Left kidney (tissue), 8 donors: ENCODE data around the gene RAB17. TPM values are rescaled to one million over a fixed set of nuclear protein-coding genes. Genes with fewer than 3 reads are reported as not detected.

Experiments
- DNase-seq: peaks from one replicate; pipeline ENCODE4 v3.0.0-alpha.2; 2013
- long read RNA-seq, 8 donors: transcript quantifications; one replicate each; lab custom pipeline, GENCODE V29; 2026
- polyA plus RNA-seq: library from polyadenylated mRNA; unstranded; fragments of 120-200 nt; gene quantifications from one replicate; pipeline ENCODE4 v1.2.1, GENCODE V29; 2013; ENCODE audit not compliant: insufficient read length

The RAB17 gene, protein sequence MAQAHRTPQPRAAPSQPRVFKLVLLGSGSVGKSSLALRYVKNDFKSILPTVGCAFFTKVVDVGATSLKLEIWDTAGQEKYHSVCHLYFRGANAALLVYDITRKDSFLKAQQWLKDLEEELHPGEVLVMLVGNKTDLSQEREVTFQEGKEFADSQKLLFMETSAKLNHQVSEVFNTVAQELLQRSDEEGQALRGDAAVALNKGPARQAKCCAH
- 13.2 TPM for polyA plus RNA-seq
- long read RNA-seq, donor 1, partial matches to known transcripts: 0 of 5 reads
- long read RNA-seq, donor 1, other reads (novel, unspliced or antisense): 0 of 5 reads
- long read RNA-seq, donor 2, partial matches to known transcripts: 0 of 2 reads
- long read RNA-seq, donor 2, other reads (novel, unspliced or antisense): 0 of 2 reads
- long read RNA-seq, donor 3, partial matches to known transcripts: 0 of 1 reads
- long read RNA-seq, donor 3, other reads (novel, unspliced or antisense): 0 of 1 reads
- long read RNA-seq, donor 4: 0 reads
- long read RNA-seq, donor 5, partial matches to known transcripts: 0 of 4 reads
- long read RNA-seq, donor 5, other reads (novel, unspliced or antisense): 0 of 4 reads
- long read RNA-seq, donor 6, partial matches to known transcripts: 0 of 5 reads
- long read RNA-seq, donor 6, other reads (novel, unspliced or antisense): 0 of 5 reads
- long read RNA-seq, donor 7, partial matches to known transcripts: 12 of 16 reads
- long read RNA-seq, donor 7, other reads (novel, unspliced or antisense): 0 of 16 reads
- long read RNA-seq, donor 8, partial matches to known transcripts: 5 of 7 reads
- long read RNA-seq, donor 8, other reads (novel, unspliced or antisense): 0 of 7 reads

DNA sequence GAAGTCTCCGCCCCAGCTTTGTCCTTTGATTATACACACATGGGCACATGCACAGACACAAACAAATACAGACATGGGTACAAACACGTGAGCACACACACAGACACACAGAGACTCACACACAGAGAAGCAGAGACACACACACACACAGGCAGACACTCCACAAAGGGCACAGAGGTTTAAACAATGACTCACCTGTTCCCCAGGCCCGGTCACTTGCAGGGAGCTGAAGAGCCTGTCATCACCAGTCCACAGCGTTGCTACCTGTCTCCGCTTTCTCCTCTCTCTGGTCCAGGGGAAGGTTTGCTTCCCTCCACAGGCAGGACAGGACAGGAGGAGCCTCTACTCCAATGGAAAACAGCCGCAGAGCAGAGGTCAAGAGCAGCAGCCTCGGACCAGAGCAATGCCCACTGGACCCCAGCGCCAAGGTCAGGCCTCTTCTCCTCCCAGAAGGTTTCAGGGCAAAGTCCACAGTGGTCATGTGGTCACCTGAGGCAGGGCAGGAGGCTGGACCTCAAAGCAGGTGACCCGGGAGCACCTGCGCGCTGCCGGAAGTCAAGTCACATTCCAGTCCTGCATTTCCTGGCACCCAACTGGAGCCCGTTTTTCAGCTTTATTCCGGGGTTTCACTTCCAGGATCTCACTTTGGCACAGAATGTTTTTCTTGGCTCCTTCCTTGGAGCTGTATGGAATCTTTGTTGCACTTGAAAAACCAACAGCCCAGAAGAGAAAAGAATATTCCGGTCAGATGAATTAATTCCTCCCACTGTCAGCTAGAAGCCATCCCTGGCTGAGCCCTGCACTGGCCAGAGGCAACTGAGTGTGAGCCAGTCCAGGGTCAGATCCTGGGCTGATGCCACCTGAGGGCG lies at the start of gene RAB17:
Gene RAB17, minus strand, starts transcription at position 463 of the 869 bp plus-strand sequence. CDS start 4,580 bp downstream, outside the sequence.
- DNase-seq: no peak

DNA sequence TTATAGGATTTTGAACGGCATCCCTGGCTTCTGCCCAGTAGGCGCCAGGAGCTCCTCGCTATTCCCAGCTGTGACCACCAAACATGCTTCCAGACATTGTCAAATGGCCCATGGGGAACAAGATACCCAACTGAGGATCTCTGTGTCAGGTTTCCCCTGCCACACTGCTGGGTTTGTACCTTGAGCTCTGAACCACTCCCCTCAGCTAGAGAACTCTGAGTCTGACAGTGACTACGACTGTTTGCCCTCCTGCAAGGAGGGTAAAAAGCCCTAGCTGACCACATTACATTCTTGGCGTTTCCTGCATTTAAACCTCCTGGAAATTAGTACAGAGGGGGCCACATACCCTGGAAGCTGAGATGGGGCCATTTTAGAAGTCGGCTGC lies 49.3 kb upstream of the RAB17 start:
- DNase-seq: no peak

DNA sequence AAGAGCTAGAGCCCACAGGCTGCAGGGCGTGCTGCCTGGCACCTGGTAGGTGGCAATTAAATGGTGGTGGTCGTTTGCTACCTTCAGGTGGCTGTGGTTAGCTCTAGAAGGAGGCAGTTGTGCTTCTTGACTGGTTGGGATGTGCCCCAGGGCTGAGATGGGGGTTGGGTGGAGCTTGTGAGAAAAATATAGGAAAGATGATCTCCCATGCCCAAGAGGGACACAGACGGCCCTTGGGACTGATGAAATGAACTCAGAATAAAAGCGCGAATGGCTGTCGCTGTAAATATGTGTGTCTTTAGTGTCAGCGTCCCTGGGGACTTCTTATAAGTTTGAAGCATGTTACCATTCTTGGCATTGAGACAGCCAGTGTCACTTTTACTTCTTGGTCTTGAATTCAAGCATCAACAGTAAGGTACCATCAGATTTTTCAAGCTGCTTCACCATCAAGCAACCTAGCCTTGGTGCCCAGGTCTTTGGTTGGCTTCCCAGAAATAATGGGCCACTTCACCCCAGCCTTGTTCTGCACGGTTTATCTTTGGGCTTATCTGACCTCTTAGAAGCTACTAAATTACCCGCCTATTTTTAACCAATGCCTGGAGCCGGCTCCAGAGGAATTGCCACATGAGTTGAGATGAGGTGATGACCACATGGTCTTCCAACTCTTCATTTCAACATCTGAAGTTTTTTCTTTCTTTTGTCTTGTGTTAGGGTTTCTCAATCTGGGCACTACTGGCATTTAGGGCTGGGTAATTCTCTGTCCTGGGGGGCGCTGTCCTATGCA lies 48.7 kb upstream of the RAB17 start:
- DNase-seq: no peak

DNA sequence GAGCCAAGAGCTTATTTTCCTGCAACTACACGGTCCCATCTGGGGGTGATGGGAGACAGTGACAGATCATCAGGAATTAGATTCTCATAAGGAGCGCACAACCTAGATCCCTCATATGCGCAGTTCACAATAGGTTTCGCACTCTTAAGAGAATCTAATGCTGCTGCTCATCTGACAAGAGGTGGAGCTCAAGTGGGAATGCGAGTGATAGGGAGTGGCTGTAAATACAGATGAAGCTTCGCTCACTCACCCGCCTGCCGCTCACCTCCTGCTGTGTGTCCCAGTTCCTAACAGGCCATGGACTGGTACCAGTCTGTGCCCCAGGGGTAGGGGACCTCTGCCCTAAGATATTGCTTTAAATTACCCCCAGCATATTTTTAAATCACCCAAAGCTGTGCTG lies 47.6 kb upstream of the RAB17 start:
- no peak for DNase-seq

DNA sequence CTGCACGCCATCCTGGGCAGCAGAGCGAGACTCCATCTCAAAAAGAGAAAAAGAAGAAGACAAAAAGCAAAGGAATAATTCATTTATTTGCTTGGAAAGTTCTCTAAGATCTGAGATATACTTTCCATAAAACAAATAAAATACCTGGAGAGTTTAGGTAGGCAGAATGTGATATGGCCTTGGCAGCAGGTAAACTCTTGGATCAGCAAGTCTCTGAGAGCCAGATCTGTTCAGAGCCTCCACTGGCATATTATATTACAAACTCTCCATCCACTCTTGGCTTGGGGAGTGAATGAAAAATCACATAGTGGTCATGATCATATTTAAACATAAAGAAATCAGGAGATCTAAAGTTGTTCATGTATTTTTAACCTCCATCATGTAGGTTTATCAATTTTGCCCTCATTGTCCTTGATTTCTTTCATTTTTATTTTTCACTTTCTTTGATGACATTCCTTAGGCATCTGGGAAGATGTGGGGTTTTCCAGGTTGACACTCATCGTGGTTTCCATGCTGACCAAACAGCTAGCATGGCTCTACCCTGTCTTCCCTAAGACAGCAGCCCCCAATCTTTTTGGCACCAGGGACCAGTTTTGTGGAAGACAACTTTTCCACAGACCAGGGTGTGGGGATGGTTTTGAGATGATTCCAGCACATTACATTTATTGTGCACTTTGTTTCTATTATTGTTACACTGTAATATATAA lies 47.0 kb upstream of the RAB17 start:
- DNase-seq: no peak

DNA sequence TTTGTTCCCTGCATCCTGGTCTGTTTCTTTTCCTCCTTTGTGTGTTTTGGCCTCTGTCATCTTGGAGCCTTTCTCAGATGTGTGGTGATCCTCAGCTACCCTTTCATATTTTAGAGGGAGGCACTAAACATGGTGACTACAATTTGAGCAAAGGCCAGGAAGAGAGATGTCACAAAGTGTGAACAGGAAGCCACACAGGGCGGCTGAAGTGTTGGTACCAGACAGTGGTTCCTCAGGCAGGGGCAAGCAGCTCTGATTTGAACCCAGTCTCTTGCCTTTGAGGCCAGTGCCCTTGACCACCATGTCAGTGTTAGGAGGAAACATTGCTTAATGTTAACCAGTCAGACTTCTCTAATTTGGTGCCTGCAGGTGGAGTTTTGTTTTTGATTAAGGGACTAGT lies 46.0 kb upstream of the RAB17 start:
- DNase-seq: no peak

DNA sequence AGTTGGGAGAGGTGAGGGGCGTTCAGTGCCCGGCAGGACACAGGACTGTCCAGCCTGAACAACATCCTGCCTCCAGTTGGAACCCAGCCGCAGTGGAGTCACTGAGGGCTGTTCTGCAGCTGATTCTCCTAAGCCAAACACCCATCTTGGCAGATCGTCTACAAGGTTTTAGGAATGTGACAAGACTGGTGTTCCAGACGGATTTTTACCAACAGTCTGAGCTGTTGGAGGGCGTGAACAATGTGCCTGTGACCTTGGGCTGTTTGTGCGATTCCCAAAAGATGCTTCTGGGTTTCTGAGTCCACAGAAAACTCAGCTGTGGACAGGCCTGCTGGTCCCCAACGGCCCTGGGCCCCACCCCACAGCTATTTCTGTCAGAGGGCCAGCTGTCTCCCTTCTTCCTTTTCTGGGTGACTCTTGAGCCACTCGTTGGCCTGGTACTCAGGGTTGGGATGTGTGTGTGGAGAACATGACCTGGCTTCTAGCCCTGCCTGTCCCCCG lies 42.6 kb upstream of the RAB17 start:
- no peak for DNase-seq

DNA sequence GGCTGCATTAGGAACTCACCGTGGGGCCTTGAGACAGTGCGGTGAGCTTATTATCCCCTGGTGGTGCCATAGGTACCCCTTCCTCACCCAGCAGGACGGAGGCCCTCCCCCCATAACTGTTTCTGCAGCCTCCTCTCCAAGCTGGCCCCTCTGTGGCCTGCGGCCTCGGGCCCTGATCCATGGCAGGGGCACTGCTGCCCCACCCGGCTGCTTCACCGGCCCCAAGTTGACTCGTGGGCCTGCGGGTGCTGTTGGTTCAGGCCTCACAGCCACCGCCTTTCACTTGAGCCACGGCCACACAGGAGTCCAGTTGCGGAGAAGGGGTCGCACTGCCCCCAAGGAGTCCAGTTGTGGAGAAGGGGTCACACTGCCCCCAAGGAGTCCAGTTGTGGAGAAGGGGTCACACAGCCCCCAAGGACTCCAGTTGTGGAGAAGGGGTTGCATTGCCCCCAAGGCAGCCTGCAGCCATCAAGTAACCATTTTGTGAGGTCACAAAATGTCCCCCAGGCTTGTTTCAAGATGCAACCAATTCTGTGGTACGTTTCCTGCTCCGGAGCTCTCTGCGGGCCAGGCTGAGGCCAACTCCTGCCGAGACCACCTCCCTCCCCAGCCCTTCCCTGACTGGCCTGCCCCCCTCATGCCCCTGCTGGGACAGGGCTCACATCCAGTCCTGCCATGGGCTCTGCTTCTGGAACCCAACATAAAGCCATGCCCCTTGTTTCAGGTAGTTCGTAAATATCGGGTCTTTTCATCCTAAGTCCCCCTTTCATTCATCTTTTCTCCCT lies 41.5 kb upstream of the RAB17 start:
- no peak for DNase-seq

DNA sequence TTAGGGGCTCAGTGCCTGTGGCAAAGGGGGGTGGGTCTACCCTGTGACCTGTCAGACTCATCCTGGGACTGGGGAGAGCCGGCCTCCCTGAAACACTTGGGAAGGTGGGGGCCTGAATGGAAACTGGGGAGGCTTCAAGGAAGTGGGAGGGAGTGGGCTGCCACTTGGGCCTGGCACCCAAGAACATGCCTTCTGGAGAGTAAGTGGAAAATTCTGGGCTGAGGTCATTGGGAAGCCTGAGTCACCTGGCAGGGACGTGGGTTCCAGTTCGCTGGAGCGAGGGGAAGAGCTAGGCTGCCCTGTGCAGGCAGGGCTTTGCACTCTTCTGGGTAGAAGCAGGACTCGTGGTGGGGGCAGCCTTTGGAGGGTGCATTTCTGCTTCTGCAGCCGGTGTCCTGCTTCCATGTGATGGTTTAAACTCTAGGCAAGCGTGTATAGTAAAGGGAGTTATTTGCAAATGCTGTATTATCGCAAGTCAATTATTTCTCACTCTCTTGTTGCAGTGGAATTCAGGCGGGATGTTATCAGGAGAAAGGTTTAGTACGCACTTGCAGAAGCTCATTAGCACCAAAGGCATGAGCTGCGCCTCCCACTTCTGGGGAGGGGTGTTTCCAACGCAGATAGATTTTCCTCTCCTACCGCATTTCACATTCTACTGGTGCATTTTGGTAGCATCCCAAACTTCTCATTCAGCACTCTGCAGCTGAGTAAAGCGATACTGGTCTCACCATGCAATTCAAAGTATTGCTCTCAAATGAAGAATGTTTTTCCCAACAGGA lies 40.7 kb upstream of the RAB17 start:
- DNase-seq: peak; percentile 31

DNA sequence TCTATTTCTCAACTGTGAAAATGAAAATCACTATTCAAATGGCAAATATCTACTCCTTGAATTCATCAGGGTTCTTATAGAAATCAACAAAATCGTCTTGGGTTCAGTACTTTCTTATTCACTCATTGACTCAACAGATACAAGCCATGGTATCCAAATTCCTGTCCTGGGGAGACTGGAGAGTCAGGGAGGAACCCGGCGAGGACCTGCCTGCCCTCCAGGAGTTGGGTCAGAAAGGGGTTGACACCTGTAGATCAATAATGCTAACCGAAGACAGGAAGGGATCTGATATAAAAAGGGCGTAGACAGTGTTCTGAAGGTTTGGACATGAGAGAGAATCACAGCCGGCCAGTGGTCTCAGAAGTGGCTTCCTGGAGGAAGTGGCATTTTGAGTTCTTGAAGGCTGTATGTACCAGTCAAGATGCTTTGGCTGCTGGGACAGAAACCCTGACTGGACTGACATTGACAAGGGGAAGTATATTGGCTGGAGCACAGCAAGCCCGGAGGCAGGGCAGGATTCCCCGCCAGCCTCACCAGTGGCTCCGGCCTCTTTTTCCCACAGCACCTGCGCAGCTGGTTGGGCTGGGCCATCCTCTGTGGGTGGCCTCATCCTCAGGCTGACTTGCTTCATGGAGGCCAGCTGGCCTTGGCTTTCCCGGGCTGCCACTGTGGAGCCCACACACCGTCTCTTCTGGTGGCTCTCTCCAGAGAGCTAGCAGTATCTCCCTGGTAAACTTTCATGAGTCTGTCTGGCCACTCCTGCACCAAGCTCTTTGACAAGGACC lies 39.9 kb upstream of the RAB17 start:
- no peak for DNase-seq

DNA sequence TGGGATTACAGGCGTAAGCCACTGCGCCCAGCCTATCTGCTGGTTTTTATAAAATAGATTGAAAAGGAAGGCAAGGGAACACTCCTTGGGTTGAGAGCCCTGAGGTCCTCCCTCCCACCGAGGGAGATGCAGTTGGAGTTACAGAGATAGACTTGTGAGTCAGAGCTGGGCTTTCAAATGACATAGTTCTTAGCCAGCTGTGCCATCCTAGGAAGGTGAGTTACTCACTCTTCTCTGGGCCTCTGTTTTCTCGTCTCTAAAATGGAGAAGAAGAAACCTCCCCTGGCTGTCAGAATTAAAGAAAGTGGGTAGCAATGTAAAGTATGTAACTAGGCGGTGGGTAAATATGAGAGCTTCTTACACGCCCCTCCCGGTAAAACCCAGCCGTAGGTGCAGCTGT lies 39.2 kb upstream of the RAB17 start:
- no peak for DNase-seq

DNA sequence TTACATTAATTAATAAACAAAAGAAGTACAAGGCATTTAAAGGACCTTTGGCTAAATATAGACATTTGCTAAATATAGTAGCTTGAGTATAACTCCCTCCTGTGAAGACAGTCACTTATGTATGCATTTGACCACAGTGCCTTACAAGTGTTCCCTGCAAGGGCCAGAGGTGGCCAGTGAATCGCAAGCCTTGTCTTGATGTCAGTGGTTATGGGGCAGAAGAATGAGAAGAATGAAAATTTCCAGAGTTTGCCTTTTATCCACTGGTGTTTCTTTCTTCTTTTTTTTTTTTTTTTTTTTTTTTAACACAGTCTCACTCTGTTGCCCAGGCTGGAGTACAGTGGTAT lies 38.6 kb upstream of the RAB17 start:
- DNase-seq: no peak

DNA sequence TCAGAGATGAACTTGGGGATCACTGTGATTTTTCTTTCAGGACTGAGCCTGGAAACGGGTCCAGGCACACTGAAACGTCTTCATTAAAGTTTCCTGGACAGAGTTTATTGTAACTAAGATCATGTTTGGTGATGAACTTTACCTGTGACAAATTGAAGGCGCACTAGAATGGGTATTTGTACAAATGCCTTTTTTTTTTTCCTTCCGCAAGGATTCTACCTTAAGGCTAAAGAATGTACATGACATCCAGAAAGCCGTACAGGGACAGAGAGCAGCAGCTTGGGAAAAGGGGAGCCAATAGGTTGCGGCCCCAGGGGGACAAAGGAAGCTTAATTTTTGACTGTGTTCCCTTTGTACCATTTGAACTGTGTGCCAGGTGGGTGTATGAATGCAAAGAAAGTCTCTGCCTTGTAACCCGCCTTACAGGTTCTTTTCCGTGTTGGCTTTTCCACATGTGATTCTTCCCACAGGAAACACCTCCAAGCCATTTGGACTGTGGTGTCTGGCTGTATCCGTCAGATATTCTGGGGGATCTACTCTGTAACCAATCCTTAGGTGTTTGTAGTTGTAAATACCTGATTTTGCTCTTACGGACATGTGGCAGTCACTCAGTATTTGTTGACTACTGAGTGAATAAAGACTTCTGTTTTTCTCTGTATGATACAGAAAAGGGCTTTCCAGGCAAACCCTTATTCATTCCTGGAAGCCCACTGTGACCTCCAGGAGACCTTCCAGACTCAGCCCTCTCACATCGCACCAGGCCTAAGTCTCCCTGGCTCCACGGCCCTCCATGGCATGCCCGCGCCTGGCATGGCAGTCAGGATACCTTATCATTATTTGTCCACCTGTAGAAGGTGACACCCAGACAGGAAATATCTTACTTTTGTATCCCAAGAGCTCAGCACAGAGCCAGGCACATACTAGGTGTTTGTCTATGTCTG lies 38.0 kb upstream of the RAB17 start:
- DNase-seq: no peak

DNA sequence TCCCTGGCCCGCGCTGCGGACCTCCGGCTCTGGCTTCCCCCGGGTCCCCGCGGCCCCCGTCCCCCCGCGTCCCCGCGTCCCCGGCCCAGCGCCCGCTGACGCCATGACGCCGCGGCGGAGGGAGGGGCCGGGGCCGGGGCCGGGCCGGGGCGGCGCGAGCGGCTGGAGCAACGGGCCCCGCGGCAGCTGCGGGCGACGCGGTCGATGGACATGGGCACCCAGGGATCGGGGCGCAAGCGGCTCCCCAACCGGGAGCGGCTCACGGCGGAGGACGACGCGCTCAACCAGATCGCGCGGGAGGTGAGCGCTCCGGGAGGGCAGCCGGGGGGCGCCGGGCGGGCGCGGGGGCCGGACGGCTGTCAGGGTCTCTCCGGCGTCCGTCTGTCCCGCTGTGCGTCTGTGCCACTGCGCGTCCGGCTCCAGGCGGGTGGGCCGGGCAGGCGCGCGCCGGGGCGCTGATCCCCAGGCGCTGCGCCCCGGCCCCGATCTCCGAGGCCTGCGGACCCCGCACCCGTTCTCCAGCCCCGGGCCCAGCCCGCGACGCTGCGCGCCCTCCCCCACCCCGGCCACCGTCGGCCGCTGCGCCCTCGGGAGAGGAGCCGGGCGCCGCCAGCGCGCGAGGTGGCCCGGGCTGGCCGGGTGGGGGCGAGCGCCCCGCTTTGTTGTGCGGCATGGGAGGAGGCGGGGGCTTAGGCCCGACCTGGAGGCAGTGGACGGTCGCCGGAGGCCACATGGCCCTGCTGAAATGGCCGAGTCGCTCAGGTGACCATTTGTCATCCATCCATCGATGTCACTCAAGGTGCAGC lies 37.1 kb upstream of the RAB17 start, which contains the start of gene LRRFIP1:
Gene LRRFIP1, plus strand, starts transcription at position 147 of the 806 bp plus-strand sequence. Its CDS starts 58 bp downstream, at position 205.
- no peak for DNase-seq

DNA sequence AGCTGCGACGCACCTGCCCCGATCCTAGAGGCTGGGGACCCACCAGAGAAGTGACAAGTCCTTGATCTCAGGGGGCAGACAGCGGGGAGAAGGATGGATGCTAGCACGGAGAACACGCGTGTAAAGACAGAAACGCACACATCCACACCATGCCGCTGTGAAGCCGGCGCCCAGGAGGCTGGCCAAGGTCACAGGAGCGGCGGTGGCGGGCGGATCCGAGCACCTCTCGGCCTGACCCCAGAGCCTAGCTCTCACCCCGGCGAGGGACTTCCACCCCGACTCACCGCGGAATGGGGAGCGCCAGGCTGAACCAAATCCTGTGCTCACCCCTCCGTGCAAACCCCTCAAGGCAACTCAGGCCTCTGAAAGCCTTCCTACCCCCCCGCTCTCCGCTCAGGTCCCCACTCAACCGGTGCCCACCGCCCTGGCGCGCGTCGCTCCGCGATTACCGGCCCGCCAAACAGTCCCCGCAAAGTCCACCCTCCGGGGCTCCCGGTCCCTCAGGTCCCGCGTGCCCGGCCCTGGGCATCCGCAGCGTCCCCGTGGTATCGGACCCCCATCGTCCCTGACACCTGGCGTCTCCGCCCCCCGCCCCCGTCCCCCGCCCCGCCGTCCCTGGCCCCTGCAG lies 36.4 kb upstream of the RAB17 start:
- no peak for DNase-seq
